ENCODE data around the gene TCF4.

The TCF4 gene

DNA sequence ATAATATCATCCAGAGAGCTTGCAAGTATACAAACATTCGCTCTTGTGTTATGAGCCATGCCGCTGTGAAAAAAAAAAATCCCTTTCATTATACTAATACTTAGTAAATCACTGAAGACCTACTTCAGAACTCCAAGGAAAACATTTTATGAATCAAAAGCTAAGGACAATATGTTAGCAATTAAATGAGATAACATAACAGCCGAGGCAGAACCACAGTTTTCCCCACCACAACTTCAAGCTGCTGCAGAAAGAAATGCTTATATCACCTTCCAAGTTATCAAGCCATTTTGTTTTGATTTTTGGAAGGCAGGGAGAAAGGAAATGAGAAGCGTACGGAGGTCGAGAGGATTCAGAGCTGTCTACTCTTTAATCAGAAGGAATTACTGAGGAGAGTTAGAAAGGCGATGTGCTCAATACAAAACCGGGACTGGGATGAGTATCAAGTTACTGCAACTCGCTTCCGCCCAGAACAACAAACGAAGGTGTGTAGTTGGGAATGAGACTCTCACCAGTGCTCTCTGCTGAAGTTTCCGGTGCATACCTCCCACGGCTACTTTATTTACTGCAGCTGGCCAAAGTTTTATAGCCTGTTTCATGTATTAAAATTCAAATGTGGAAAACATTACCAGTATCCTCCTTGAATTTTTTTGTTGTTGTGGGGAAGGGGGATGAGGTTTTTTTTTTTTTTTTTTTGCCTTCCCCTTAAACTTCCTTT is 336.6 kb downstream of the TCF4 start:
- DNase-seq = no peak

GRCh38 chr18:55250768-55251173 is 337.2 kb downstream of the TCF4 start:
- DNase-seq = no peak

- DNase-seq = no peak
Observed at GRCh38 chr18:55249550-55249949, 338.4 kb downstream of the TCF4 start.

- no peak for DNase-seq
Observed at GRCh38 chr18:55248495-55248894, 339.5 kb downstream of the TCF4 start.

DNA sequence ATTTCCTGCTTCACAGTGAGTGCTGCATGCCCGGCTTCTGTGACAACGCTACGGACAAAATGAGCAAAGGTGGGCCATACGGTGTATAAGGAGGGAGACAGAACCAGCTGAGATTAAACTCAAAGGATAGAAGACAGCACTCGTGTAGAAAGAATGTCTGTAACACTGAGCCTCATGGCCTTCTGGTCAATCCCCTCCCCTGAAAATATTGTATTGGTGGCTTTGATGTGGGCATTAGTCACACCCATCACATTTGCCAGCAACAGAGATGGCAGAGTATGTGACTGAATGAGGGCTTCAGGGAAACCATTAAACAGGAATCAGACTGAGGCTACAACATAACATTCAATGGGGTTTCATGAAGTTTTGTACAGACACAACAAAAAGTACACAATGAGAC is 341.0 kb downstream of the TCF4 start:
- DNase-seq = no peak

- no peak for DNase-seq
Observed at GRCh38 chr18:55246278-55246677, 341.7 kb downstream of the TCF4 start.

GRCh38 chr18:55245211-55245614 is 342.8 kb downstream of the TCF4 start:
- no peak for DNase-seq

GRCh38 chr18:55244546-55244945 is 343.4 kb downstream of the TCF4 start:
- DNase-seq = no peak

DNA sequence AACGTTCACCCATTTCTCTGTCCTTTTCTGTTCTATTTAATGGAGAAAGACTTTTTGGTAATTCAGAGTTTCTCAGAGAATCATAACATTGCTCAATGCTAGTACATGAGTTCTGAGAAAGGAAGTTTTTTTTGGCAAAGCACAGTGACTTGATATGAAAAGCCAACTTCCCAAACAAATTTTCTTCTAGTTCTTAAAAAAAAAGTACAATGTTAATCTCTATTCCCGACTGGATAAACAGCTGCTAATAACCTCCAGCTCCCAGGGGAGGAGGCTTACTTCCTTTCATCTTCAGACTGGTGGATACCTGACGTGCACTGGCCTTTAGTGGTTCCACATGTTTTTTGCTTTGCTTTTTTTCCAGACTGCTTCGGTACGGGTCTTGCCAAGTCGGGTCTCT is 344.1 kb downstream of the TCF4 start:
- DNase-seq = no peak

- no peak for DNase-seq
Observed at GRCh38 chr18:55243255-55243654, 344.7 kb downstream of the TCF4 start.

GRCh38 chr18:55240978-55241377 is 347.0 kb downstream of the TCF4 start:
- DNase-seq = no peak

GRCh38 chr18:55239740-55240139 is 348.3 kb downstream of the TCF4 start:
- no peak for DNase-seq

DNA sequence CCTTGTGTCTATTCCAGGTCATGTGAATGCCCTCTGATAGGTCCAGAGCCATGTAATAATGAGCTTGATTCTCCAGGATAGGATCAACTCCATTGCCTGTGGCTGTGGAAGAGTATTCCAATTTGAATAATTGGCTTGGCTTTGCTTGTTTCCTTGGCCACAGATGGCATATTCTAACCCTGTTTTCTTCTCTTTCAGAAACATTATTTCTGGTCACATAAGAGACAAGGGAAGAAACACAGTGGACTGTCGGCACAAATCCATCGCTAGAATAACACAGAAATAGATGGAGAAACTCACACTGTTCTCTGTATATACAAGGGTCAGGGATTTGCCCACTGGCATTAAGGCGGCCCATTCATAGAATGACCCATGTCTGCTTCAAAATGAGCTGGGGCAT is 350.3 kb downstream of the TCF4 start:
- no peak for DNase-seq

- DNase-seq = no peak
Observed at GRCh38 chr18:55236150-55236931, 351.7 kb downstream of the TCF4 start.

DNA sequence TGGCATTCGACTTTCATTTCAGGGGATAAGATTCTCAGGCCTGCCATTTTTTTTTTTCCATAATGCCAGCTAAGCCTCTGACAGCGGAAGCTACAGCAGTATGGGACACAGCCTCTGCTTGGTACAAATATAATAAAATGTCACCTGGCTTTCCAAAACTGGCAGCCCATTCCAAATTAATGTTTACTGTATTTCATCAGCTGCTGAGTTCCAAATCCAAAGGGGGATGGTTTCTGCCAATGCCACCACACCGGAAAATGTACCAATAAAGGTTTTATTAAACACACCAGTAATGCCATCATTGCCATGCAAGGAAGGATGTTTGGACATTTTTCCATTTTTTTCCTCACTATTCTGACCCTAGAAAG is 352.9 kb downstream of the TCF4 start:
- DNase-seq = no peak

DNA sequence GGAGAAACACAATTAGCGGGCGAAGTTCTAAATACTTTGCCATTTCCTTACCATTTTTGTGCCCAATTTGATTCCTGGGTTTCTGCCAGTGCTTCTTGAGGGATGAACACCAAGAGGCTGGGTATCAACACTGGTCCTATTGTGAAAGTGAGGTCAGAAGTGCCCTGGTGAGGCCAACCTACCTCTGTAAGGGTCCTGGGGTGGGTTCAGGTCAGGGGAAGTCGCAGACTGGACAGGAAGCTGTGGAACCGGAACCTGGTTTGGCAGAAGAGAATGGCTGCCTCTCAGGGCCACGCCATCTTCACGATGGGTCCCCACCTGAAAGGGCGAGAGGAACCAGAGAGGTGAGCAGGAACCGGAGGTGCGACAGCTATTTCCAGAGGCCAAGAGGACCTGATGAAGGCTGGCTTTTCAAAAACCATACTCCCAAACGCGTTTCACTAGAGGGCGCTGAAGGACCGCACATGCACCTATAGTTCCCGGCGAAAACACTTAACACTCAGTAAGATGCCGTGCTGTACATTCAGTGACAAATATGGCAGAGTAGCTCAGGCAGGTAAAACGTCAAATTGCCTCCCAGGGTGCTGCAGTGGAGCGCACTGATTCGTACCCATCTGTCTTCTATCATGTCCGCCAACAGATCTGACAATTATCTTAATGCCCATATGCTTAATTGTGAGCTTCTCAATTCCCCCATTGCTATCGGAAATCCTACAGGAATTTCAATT is 353.5 kb downstream of the TCF4 start:
- DNase-seq = peak; percentile 0

DNA sequence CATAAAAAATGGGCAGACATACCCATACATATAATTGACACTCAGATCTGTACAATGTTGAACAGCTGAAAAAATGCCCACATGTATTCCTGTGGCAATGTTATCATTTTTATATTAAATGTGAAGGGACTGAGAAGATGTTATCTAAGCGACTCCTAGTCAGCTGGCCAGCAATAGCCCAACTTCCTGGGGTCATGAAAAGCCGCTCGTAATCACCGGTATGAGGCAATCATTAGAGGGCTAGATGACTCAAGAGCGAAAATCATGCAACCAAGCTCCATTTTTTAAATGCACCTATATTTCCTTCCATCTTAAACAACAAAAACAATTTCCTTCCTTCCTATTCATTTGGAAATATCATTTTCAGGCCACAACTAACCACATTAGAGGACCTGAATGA is 354.1 kb downstream of the TCF4 start:
- DNase-seq = no peak

GRCh38 chr18:55232506-55232905 is 355.5 kb downstream of the TCF4 start:
- no peak for DNase-seq

GRCh38 chr18:55229682-55230081 is 358.3 kb downstream of the TCF4 start:
- no peak for DNase-seq

GRCh38 chr18:55228707-55229106 is 359.3 kb downstream of the TCF4 start:
- no peak for DNase-seq

- no peak for DNase-seq
Observed at GRCh38 chr18:55228191-55228590, 359.8 kb downstream of the TCF4 start.

- DNase-seq = no peak
Observed at GRCh38 chr18:55227771-55228170, 360.2 kb downstream of the TCF4 start.

GRCh38 chr18:55226044-55226443 is 361.9 kb downstream of the TCF4 start:
- DNase-seq = no peak

DNA sequence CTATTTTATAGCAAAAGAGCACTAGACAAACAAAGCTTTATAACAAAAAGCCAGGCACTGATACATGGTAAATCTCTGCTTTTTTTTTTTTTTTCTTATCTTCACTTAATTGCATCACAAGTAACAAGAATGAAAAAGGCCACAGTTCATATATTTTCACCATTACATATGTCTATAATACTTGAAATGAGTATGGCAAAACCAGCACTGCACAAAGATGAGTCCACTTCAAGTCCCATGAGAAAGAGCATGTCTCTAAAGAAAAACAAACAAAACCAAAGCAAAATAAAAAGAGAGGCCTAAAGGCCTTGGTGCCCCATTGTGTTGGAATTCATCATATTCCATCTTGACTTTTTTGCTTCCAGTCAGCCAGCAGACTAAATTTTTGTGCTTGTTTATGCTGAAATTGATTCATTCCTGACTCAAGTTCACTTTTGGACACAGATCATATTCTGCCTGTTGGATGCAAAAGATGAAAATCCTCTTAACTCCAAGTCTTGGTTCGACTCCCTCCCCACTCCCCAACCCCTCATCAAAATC is 363.8 kb downstream of the TCF4 start:
- DNase-seq = no peak

Measured in GOT3 (cell line).